ENCODE results near the gene HCK.

Gene HCK

GRCh38 chr20:32111753-32112152 lies 59.7 kb downstream of the HCK start:
- TF ChIP-seq REST (IDR thresholded peaks at IDR 0.05; ENCODE audit: insufficient read depth in 1 of 2, low read depth in 2 of 2, low read length in 2 of 2), result no peak
- TF ChIP-seq FOXP2 (optimal IDR thresholded peaks at IDR 0.05; ENCODE audit: borderline replicate concordance, extremely low read depth, extremely low read length, insufficient read depth), result no peak
- no peak for TF ChIP-seq SIN3A (IDR thresholded peaks at IDR 0.05; ENCODE audit: borderline replicate concordance, insufficient read depth, low read length)
- TF ChIP-seq TAF1 (IDR thresholded peaks at IDR 0.05; ENCODE audit: borderline replicate concordance, insufficient read depth, low read length), result no peak
- no peak for TF ChIP-seq POLR2AphosphoS5 (IDR thresholded peaks at IDR 0.05; ENCODE audit: low read depth, low read length)

GRCh38 chr20:32112841-32113240 lies 60.8 kb downstream of the HCK start:
- TF ChIP-seq SIN3A (IDR thresholded peaks at IDR 0.05; ENCODE audit: borderline replicate concordance, insufficient read depth, low read length) (no peak), FOXP2 (optimal IDR thresholded peaks at IDR 0.05; ENCODE audit: borderline replicate concordance, extremely low read depth, extremely low read length, insufficient read depth) (no peak), TAF1 (IDR thresholded peaks at IDR 0.05; ENCODE audit: borderline replicate concordance, insufficient read depth, low read length) (no peak), REST (IDR thresholded peaks at IDR 0.05; ENCODE audit: insufficient read depth in 1 of 2, low read depth in 2 of 2, low read length in 2 of 2) (no peak), POLR2AphosphoS5 (IDR thresholded peaks at IDR 0.05; ENCODE audit: low read depth, low read length) (no peak)

GRCh38 chr20:32113591-32114260 lies 61.7 kb downstream of the HCK start:
- no peak for TF ChIP-seq TAF1 (IDR thresholded peaks at IDR 0.05; ENCODE audit: borderline replicate concordance, insufficient read depth, low read length)

GRCh38 chr20:32114305-32114960 lies 62.4 kb downstream of the HCK start:
- TF ChIP-seq SIN3A (IDR thresholded peaks at IDR 0.05; ENCODE audit: borderline replicate concordance, insufficient read depth, low read length), result no peak
- no peak for TF ChIP-seq FOXP2 (optimal IDR thresholded peaks at IDR 0.05; ENCODE audit: borderline replicate concordance, extremely low read depth, extremely low read length, insufficient read depth)
- no peak for TF ChIP-seq POLR2AphosphoS5 (IDR thresholded peaks at IDR 0.05; ENCODE audit: low read depth, low read length)
- no peak for TF ChIP-seq REST (IDR thresholded peaks at IDR 0.05; ENCODE audit: insufficient read depth in 1 of 2, low read depth in 2 of 2, low read length in 2 of 2)
- TF ChIP-seq TAF1 (IDR thresholded peaks at IDR 0.05; ENCODE audit: borderline replicate concordance, insufficient read depth, low read length), result no peak

- TF ChIP-seq SIN3A (IDR thresholded peaks at IDR 0.05; ENCODE audit: borderline replicate concordance, insufficient read depth, low read length), result no peak
- TF ChIP-seq TAF1 (IDR thresholded peaks at IDR 0.05; ENCODE audit: borderline replicate concordance, insufficient read depth, low read length), result no peak
- TF ChIP-seq REST (IDR thresholded peaks at IDR 0.05; ENCODE audit: insufficient read depth in 1 of 2, low read depth in 2 of 2, low read length in 2 of 2), result no peak
- no peak for TF ChIP-seq FOXP2 (optimal IDR thresholded peaks at IDR 0.05; ENCODE audit: borderline replicate concordance, extremely low read depth, extremely low read length, insufficient read depth)
- TF ChIP-seq POLR2AphosphoS5 (IDR thresholded peaks at IDR 0.05; ENCODE audit: low read depth, low read length), result no peak
Measured at GRCh38 chr20:32115211-32115767, 63.2 kb downstream of the HCK start.

All from PFSK-1 (cell line).